Measurements from ENCODE around the gene C12orf75.
"Not testable (repeated sequence)": the region's sequence is repeated elsewhere in the genome, so short reads cannot be mapped to it uniquely, and the experiment has no call there.

C12orf75 gene

GRCh38 chr12:105330283-105330930, at the start of gene C12orf75:
Gene C12orf75 (plus strand): TSS chr12:105330691. CDS start chr12:105330892, 201 bp downstream.
- peak in 1 of 2 donors; percentile 24 for DNase-seq

GRCh38 chr12:105280966-105281693, 49.4 kb upstream of the C12orf75 start:
- no peak for DNase-seq

GRCh38 chr12:105281694-105282049, 48.8 kb upstream of the C12orf75 start:
- DNase-seq, result no peak

- DNase-seq, result no peak
These were observed 45.1 kb upstream of the C12orf75 start for GRCh38 chr12:105285378-105285777.

- DNase-seq, result no peak
These were observed 43.1 kb upstream of the C12orf75 start for GRCh38 chr12:105287408-105287807.

GRCh38 chr12:105288311-105288996, 42.0 kb upstream of the C12orf75 start:
- DNase-seq, result no peak

GRCh38 chr12:105289114-105289904, 41.2 kb upstream of the C12orf75 start:
- DNase-seq, result no peak

GRCh38 chr12:105291531-105291930, 39.0 kb upstream of the C12orf75 start:
- DNase-seq, result no peak

- no peak for DNase-seq
These were observed 37.8 kb upstream of the C12orf75 start for GRCh38 chr12:105292705-105293104.

GRCh38 chr12:105293187-105293586, 37.3 kb upstream of the C12orf75 start:
- DNase-seq, result no peak

GRCh38 chr12:105294161-105294560, 36.3 kb upstream of the C12orf75 start:
- DNase-seq, result no peak

GRCh38 chr12:105294886-105295479, 35.5 kb upstream of the C12orf75 start:
- DNase-seq, result no peak

GRCh38 chr12:105296116-105297089, 34.1 kb upstream of the C12orf75 start:
- no peak for DNase-seq

GRCh38 chr12:105300883-105301282, 29.6 kb upstream of the C12orf75 start:
- DNase-seq, result no peak

- DNase-seq, result no peak
These were observed 28.8 kb upstream of the C12orf75 start for GRCh38 chr12:105301696-105302095.

- not testable (repeated sequence) for DNase-seq
These were observed 27.5 kb upstream of the C12orf75 start for GRCh38 chr12:105302986-105303385.

GRCh38 chr12:105304626-105305025, 25.9 kb upstream of the C12orf75 start:
- not testable (repeated sequence) for DNase-seq

- DNase-seq, result not testable (repeated sequence)
These were observed 22.7 kb upstream of the C12orf75 start for GRCh38 chr12:105307601-105308314.

- not testable (repeated sequence) for DNase-seq
These were observed 21.7 kb upstream of the C12orf75 start for GRCh38 chr12:105308839-105309238.

GRCh38 chr12:105309384-105309783, 21.1 kb upstream of the C12orf75 start:
- not testable (repeated sequence) for DNase-seq
